ENCODE measurements around the gene PRKCH.
"Not testable (repeated sequence)": the region's sequence is repeated elsewhere in the genome, so short reads cannot be mapped to it uniquely, and the experiment has no call there.

Gene PRKCH

GRCh38 chr14:61396694-61397093, 75.3 kb downstream of the PRKCH start:
- DNase-seq = no peak

- DNase-seq = no peak
These were observed 76.2 kb downstream of the PRKCH start for GRCh38 chr14:61397615-61398014.

GRCh38 chr14:61398221-61398620, 76.8 kb downstream of the PRKCH start:
- DNase-seq = no peak

GRCh38 chr14:61399365-61399764, 78.0 kb downstream of the PRKCH start:
- DNase-seq = no peak

GRCh38 chr14:61401461-61401860, 80.1 kb downstream of the PRKCH start:
- DNase-seq = no peak

GRCh38 chr14:61403411-61403810, 82.0 kb downstream of the PRKCH start:
- DNase-seq = no peak

- no peak for DNase-seq
These were observed 83.3 kb downstream of the PRKCH start for GRCh38 chr14:61404637-61405036.

- no peak for DNase-seq
These were observed 84.8 kb downstream of the PRKCH start for GRCh38 chr14:61406198-61406597.

GRCh38 chr14:61406675-61407074, 85.3 kb downstream of the PRKCH start:
- DNase-seq = no peak

- no peak for DNase-seq
These were observed 87.1 kb downstream of the PRKCH start for GRCh38 chr14:61408498-61408897.

- DNase-seq = peak; percentile 71
These were observed 88.4 kb downstream of the PRKCH start for GRCh38 chr14:61409782-61410181.

GRCh38 chr14:61415934-61416333, 94.6 kb downstream of the PRKCH start:
- not testable (repeated sequence) for DNase-seq

- no peak for DNase-seq
These were observed 95.2 kb downstream of the PRKCH start for GRCh38 chr14:61416591-61416990.

GRCh38 chr14:61417141-61417540, 95.8 kb downstream of the PRKCH start:
- no peak for DNase-seq

GRCh38 chr14:61417883-61418455, 96.6 kb downstream of the PRKCH start:
- no peak for DNase-seq

GRCh38 chr14:61418746-61419145, 97.4 kb downstream of the PRKCH start:
- no peak for DNase-seq

GRCh38 chr14:61419201-61419600, 97.8 kb downstream of the PRKCH start:
- DNase-seq = no peak

- no peak for DNase-seq
These were observed 98.9 kb downstream of the PRKCH start for GRCh38 chr14:61420326-61420725.

GRCh38 chr14:61421212-61421923, 100.0 kb downstream of the PRKCH start:
- no peak for DNase-seq

GRCh38 chr14:61426048-61426447, 104.7 kb downstream of the PRKCH start:
- no peak for DNase-seq

GRCh38 chr14:61428261-61428660, 106.9 kb downstream of the PRKCH start:
- no peak for DNase-seq

GRCh38 chr14:61429316-61429715, 107.9 kb downstream of the PRKCH start:
- peak; percentile 45 for DNase-seq

GRCh38 chr14:61430066-61430757, 108.8 kb downstream of the PRKCH start:
- no peak for DNase-seq

GRCh38 chr14:61433169-61433568, 111.8 kb downstream of the PRKCH start:
- no peak for DNase-seq
